ENCODE results near the gene BCAM. TPM values are rescaled to one million over a fixed set of nuclear protein-coding genes. Genes with fewer than 3 reads are reported as not detected.

Gene BCAM
- total RNA-seq, 1 donor from 2014 or later = 5.7 TPM

DNA sequence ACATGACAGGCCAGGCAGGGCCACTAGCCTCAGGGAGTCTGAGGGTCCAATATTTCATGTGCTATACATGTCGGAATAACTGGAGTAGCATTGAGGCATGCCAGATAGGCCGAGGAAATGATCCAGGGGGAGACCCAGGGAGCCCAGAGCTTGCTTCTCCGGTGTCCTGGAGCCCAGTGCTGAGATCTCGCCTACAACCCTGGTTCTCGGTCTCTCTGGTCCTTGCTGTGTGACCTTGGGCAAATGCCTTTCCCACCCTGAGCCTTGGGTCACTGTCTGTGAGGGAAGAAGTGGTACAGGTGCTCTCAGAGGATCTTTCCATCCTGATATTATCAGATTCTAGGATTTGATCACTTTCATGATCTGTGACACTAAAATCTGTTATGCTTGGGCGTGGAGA is 19.9 kb upstream of the BCAM start:
- no peak for DNase-seq (ENCODE audit: low spot score in 2 of 2)
- FAIRE-seq = no peak

DNA sequence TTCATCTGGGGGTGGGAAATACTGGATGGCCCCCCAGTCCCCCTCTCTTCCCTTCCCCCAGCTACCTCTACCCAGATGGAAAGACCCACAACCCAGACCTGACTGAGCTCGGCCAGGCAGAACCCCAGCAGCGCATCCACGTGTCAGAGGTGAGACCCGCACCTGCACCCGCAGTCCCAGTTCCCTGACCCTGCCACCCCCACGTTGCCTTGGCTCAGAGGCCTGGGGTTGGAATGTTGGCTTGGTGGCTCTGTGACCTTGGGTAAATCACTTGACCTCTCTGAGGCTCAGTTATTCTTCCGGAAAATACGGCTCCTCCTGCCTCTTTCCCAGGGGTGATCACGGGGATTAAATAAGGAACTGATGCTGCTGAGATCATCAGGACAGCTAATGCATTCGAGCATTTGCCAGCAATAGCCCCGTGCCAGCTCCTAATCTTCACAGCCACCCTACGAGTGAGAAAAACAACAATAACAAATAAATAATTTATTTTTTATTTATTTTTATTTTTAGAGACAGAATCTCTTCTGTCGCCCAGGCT is 18.9 kb upstream of the BCAM start:
- DNase-seq (ENCODE audit: low spot score in 2 of 2) (no peak), FAIRE-seq (no peak)

DNA sequence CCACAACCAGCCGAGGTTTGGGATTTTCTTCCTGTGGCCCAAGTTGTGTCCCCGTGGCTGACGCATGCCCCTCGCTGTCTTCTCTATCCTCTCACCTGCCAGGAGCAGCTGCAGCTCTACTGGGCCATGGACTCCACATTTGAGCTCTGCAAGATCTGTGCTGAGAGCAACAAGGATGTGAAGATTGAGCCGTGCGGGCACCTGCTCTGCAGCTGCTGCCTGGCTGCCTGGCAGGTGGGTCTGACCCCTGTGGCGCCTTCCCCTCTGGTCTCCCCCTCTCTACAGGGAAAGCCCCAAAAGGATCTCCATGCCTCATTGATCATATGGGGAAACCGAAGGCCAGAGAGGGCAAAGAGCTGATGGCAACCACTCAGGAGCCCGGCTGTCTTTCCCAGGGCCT is 16.6 kb upstream of the BCAM start:
- FAIRE-seq = no peak
- no peak for DNase-seq (ENCODE audit: low spot score in 2 of 2)

DNA sequence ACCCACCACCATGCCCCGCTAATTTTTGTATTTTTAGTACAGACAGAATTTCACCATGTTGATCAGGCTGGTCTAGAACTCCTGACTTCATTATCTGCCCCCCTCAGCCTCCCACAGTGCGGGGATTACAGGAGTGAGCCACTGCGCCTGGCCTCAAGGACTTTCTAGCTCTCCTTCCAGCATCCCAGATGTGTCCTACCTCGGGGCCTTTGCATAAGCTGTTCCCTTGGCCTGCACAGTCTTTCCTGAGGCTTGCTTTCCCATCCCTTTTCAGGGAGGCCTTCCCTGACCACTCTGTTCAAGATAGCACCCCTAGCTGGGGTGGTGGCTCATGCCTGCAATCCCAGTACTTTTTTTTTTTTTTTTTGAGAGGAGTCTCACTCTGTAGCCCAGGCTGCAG is 14.3 kb upstream of the BCAM start:
- FAIRE-seq = no peak
- no peak for DNase-seq (ENCODE audit: low spot score in 2 of 2)

DNA sequence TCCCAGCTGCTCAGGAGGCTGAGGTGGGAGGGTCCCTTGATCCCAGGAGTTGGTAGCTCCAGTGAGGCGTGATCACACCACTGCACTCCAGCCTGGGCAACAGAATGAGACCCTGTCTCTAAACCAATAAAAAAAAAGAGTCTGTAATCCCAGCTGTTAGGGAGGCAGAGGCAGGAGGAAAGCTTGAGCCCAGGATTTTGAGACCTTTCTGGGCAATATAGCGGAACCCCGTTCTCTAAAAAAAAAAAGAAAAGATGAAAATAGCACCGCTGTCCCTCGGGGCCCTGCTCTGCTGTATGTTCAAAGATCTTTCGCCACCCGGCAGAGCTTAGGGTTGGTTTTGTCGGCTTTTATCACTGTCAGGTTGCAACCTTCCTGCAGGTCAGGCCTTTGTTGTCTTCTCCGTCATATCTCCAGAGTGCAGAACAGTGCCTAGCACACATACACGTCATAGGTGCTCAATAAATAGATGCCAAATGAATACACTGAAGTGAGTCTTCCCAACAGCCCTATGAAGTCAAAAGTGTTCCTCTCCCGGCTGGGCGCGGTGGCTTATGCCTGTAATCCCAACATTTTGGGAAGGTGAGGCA is 13.4 kb upstream of the BCAM start:
- FAIRE-seq = no peak

DNA sequence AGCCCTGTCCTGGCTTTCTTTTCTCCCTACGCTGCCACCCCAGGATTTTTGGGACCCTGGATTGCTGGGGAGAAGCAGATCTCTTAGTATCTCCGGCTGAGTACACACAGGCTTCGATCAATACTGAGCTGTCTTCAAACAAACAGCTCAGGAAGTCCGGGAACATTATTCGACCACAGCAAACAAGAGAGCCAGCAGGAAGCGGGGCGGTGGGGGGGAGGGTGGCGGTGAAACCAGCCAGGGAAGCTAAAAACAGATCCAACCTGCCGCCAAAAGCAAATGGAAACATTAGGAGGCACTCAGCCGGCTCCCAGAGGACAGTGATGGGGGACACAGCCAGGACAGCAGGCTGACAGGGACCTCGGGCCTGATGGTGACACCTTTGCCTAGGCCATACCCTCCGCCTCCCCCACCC is 12.2 kb upstream of the BCAM start:
- no peak for FAIRE-seq
- DNase-seq (ENCODE audit: low spot score in 2 of 2) = peak in 1 of 2 donors; percentile 49

More for the DNA sequence above, 13.4 kb upstream of the BCAM start:
- no peak for DNase-seq (ENCODE audit: low spot score in 2 of 2)

DNA sequence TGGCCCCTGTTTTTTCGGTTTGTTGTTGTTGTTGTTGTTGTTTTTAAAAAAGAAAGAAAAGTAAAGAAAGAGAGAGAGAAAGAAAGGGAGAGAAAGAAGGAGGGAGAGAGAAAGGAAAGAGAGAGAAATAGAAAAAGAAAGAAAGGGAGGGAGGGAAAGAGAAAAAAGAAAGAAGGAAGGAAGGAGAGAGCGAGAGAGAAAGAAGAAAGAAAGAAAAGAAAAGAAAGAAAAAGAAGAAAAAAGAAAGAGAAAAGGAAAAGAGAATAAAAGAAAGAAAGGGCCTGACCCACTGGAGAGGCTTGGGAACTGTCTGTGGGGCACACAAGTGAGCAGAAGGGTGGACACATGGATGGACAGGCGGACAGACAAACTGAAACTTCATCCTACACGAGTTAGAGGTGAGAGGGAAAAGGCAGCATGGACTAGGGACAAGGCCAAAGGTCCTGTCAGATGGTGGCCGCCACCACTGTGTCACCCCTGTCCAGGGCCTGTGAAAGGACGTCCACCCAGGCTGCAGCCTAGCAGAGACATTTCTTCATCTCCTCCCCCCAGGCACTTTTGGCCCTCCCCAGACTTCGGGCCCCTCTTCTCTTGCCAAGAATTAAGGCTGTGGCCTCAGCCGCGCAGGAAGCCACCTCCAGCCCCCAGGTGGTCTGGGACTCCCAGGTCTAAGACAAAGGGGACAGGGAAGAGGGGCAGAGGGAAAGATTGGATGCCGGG is 9.1 kb upstream of the BCAM start:
- FAIRE-seq (no peak), DNase-seq (ENCODE audit: low spot score in 2 of 2) (no peak)

DNA sequence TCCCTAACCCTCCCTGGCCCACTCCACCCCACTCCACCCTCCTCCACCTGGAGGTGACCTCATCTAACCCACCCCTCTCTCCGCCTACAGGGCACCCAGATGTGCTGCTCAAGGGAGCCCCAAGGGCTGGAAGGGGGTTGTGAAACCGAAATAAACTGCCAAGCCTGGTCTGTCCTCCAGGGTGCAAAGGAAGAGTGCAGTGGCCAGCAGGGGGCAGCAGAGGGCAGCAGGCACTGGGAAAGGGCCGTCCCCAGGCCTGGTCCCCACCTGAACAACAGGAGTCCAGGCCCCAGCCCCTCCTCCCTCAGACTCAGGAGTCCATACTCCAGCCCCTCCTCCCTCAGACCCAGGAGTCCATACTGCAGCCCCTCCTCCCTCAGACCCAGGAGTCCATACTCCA is 8.4 kb upstream of the BCAM start:
- FAIRE-seq (no peak), DNase-seq (ENCODE audit: low spot score in 2 of 2) (peak in 1 of 2 donors; percentile 87)

DNA sequence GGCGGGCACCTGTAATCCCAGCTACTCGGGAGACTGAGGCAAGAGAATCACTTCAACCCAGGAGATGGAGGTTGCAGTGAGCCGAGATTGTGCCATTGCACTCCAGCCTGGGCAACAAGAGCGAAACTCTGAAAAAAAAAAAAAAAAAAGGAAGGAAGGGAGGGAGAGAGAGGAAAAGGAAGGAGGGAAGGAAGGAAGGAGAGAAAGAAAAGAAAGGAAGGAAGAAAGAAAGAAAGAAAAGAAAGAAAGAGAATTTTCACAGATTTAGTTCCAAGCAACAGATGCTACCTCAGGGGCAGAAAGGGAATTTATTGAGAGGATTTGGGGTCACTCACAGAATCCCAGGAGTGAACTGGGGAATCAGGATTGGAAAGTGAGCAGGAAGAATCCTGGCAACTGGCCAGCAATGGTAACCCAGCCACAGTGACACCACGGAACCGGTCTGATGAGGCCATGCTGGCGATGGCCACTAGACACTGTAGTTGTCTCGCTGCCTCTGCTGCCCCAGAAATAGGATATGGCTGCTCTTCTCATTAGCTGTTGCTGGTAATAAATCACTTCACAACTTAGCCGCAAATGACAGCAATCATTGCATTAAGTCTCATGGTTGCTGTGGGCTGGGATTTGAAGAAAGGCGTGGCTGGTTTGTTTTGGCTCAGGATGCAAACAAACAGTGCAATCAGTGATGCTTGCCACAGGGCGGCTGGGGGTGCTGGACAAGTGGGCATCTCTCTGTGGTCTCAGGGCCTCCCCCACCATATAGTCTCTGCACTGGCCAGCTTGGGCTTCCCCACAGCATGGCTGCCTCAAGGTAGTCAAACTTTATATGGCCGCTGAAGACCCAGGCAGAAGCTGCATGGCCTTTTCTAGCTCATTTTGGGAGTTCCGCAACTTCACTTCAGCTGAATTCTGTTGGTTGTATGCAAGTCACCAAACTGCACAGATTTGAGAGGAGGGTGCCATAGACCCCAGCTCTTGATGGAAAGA is 5.2 kb upstream of the BCAM start:
- DNase-seq (ENCODE audit: low spot score in 2 of 2) = no peak
- FAIRE-seq = no peak

DNA sequence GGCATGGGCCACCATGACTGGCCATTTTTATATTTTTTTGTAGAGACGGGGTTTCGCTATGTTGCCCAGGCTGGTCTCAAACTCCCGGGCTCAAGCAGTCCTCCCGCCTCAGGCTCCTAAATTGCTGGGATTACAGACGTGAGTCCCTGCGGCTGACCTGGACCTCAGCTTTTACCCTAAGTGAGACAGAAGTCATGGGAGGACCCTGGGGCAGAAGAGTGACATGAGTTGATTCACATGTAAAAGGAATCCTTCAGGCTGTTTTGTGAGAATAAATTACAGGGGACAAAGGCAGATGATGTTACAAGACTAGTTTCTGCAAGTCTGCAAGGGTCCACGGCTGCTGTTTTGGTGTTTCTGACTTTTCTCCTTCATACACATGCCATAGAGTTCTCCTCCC is 2.6 kb upstream of the BCAM start:
- FAIRE-seq (no peak), DNase-seq (ENCODE audit: low spot score in 2 of 2) (no peak)

DNA sequence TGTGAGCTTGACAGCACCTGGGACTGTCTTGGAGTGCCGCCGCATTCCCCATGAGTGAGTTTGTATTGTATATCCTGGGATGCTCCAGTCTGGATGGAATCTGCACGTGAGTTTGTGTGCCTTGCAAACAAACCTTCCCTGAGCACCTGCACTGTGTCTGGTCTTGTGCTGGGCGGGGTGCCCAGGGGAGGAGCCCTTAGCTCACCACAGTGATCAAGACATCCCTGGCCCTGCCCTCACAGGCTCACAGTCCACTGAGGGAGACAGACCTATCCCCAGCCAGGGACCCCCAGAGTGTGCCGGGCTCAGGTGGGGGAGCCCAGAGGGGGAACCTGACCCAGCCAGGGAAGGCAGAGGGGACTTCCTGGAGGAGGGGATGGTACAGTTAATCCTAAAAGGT is 1.7 kb upstream of the BCAM start:
- FAIRE-seq = no peak
- DNase-seq (ENCODE audit: low spot score in 2 of 2) = no peak

DNA sequence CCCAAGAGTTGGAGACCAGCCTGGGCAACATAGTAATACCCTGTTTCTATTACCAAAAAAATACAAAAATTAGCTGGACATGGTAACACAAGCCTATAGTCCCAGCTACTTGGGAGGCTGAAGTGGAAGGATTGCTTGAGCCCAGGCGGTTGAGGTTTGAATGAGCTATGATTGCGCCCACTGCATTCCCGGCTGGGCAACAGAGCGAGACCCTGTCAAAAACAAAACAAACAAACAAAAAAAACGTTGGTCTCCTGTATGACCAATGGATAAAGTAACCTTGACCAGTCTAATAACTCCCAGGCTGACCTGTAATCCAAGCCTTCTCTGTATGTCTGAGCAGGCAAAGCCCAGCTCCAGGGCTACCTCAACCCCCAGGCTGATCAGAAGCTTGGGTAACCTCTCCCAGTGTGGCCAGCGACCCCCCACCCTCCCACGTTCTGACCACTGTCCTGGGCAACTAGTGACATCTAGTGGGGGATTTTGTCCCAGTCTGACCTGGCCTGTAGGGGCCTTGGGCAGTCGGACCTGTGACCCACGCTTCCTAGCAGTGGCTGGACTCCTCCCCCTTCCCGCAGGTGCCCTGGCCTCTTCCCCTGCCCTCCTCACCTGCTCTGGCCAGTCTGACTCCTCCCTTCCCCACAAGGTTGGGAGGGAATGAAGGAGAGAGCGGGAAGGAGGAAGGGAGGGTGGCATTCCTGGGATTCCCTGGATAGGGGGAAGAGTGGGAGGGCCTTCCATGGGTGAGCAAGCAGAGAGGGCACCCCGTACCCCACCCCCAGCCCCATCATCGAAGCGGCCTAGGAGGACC is 1.0 kb upstream of the BCAM start:
- no peak for FAIRE-seq
- peak in 1 of 2 donors; percentile 63 for DNase-seq (ENCODE audit: low spot score in 2 of 2)

DNA sequence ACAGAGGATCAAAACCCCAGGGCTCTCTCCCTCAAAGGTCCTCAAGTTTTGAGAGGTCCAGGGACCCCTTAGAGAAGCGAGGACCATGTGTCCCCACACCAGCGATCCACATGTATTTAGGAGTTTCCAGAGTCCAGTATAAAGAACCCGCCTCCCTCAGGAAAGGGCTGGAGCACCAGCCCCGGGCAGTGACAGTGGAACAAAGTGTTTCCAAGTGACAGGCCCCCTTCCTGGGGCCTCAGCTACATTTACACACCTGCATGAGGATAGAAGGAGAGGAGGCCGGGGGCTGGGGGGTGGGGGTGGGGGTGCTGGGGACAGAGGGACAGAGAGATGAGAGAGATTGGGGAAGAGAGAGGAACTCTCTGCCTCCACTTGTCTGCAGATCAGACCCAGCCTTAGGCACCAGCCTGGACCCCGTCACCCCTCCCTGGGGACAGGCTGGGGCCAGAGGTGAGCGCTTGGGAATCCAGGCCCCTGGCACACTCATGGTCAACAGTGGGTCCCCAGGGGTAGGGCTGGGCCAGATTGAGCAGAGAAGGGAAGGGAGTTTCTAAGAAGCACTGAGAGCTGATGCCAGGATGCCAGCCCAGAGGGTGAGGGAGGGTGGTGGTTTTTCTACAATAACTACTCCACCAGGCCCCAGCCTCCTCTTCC is 802 bp downstream of the BCAM start:
- FAIRE-seq (no peak), DNase-seq (ENCODE audit: low spot score in 2 of 2) (no peak)

DNA sequence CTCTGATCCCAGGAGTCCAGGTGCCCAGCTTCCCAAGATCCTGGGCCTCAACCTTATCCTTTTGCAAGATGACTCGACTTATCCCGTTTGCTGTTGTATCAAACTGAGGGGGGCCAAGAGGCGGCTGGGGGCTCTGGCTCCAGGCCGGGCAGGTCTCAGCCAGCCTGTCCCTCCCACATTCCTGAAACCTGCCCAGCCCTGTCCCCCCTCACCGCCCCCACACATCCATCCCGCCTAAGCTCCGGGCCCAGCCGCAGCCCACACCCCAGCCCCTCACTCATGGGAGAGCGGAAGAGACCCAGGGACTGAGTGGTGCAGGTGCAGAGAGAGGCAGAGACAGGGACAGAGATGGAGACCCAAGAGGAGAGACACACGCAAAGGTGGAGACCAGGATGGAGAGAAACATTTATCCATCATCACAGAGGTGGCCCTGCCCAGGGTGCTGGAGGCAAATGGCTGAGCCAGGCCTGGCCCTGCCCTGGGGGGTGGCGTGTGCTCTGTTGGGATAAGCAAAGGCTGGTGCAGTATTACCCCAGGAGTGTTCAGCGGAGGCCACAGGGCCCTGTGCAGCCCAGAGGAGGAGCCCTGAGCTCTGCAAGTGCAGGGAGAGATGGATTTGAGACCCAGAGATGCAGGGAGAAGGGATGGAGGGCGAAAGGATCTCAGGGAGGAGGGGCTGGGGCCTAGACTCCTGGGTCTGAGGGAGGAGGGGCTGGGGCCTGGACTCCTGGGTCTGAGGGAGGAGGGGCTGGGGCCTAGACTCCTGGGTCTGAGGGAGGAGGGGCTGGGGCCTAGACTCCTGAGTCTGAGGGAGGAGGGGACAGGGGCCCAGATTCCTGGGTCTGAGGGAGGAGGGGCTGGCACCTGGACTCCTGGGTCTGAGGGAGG is 1.6 kb downstream of the BCAM start:
- FAIRE-seq (no peak), DNase-seq (ENCODE audit: low spot score in 2 of 2) (no peak)

DNA sequence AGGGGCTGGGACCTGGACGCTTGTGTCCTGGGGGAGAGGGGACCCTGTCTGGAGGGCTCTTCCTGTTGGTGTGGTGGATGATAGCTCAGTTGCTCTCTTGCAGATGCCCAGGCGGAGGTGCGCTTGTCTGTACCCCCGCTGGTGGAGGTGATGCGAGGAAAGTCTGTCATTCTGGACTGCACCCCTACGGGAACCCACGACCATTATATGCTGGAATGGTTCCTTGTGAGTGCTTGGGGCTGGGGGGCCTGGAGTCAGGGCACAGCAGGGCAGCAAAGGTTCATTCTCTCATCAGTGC is 2.2 kb downstream of the BCAM start:
- no peak for FAIRE-seq

DNA sequence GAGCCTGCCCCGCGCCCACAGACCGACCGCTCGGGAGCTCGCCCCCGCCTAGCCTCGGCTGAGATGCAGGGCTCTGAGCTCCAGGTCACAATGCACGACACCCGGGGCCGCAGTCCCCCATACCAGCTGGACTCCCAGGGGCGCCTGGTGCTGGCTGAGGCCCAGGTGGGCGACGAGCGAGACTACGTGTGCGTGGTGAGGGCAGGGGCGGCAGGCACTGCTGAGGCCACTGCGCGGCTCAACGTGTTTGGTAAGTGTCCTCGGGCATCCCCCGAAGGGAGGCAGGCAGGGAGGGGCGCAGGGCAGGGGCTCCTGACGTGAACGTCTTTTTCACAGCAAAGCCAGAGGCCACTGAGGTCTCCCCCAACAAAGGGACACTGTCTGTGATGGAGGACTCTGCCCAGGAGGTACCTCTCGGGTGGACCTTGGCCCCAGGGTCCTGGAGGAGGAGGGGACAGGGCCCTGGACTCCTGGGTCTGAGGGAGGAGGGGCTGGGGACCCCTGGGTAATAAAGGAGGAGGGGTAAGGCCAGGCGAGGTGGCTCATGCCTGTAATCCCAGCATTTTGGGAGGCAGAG is 3.3 kb downstream of the BCAM start:
- DNase-seq (ENCODE audit: low spot score in 2 of 2) = no peak
- no peak for FAIRE-seq

More for the DNA sequence above, 2.2 kb downstream of the BCAM start:
- no peak for DNase-seq (ENCODE audit: low spot score in 2 of 2)

DNA sequence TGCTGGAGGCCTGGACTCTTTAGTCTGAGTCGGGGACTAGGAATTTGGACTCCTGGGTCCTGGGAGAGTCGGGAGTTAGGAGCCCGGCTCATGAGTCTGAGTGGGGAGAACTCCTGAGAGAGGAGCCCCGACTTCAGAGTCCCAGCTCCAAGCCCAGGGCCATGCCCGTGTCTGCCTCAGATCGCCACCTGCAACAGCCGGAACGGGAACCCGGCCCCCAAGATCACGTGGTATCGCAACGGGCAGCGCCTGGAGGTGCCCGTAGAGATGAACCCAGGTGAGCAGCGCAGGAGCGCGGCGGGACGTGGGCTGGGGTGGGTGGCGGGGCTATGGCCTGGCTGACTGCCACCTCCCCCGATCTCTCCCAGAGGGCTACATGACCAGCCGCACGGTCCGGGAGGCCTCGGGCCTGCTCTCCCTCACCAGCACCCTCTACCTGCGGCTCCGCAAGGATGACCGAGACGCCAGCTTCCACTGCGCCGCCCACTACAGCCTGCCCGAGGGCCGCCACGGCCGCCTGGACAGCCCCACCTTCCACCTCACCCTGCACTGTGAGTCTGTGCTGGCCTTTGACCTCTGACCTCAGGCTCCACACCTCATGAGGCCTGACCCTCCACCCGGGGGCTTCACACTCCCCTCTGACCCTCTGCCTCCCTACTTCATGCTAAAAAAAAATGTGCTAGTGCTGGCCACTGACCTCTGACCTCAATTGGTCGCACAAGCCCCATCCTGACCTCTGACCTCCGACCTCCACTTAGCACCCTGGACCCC is 4.4 kb downstream of the BCAM start:
- FAIRE-seq (no peak), DNase-seq (ENCODE audit: low spot score in 2 of 2) (no peak)

All from frontal cortex (tissue), 4 donors.